K562 (cell line): ENCODE results near the gene OGT. TPM values are rescaled to one million over a fixed set of nuclear protein-coding genes. Genes with fewer than 3 reads are reported as not detected.

Experiments
- NCOA2 ChIP-seq, 2 experiments: fragments of 450-650 bp; IDR thresholded peaks; 2 replicates each; pipeline ENCODE4 v1.6.1; 2018; ENCODE audit warnings: mild to moderate bottlenecking in 2 of 2, moderate library complexity in 1 of 2; ENCODE audit not compliant: partially characterized antibody in 2 of 2
- ZNF57 ChIP-seq: fragments of 450-650 bp; formaldehyde crosslinking; IDR thresholded peaks from 2 replicates; pipeline ENCODE4 v1.4.0; 2020; ENCODE audit warnings: mild to moderate bottlenecking, moderate library complexity
- ZNF583 ChIP-seq: fragments of 250-450 bp; sonication (Bioruptor Pico); IDR thresholded peaks from 2 replicates; pipeline ENCODE4 v1.4.0; 2020
- polyA plus RNA-seq, 8 experiments: library from polyadenylated mRNA; depleted of rRNA in 4 of 8; stranded (reverse) in 5 of 8; unstranded in 3 of 8; fragments of >200 nt; fragmentation: Nextera tagmentation in 2 of 8; fragmentation: Illumina TruSeq in 1 of 8; extraction: Ambion mirVana in 2 of 8; extraction: Trizol in 1 of 8; gene quantifications; 2 replicates each; pipeline versions ENCODE4 v1.2.1 to v1.2.3, GENCODE V29; 2011 to 2014; ENCODE audit warnings: inconsistent platforms in 1 of 8, missing spikeins in 1 of 8
- total RNA-seq, 7 experiments: library from RNA; depleted of rRNA in 6 of 7; stranded (reverse); fragments of >200 nt in 6 of 7; fragmentation: Illumina TruSeq in 2 of 7; extraction: Trizol in 2 of 7; gene quantifications; 2 replicates each; pipeline versions ENCODE4 v1.2.1 to v1.2.3, GENCODE V29; 2011 to 2021; ENCODE audit warnings: low replicate concordance in 1 of 7
- TF ChIP-seq, protein P1 (sequence below): fragments of 200-800 bp; sonication (Bioruptor generic); IDR thresholded peaks from 2 replicates; pipeline ENCODE4 v1.6.1; 2016; ENCODE audit warnings: missing genetic modification characterization, missing compliant biosample characterization
- TF ChIP-seq, protein P2 (sequence below): sonication (generic); formaldehyde crosslinking; IDR thresholded peaks from 2 replicates; pipeline ENCODE4 v1.4.0; 2020; ENCODE audit warnings: mild to moderate bottlenecking, missing genetic modification reagents

The OGT gene
- total and polyA plus RNA-seq, 9 of the 15 experiments (the other 6 are each of a cell fraction or from before 2014, with no cell fraction given), result 38.9 to 347 (median 117) TPM

- TF ChIP-seq, protein P1, sequence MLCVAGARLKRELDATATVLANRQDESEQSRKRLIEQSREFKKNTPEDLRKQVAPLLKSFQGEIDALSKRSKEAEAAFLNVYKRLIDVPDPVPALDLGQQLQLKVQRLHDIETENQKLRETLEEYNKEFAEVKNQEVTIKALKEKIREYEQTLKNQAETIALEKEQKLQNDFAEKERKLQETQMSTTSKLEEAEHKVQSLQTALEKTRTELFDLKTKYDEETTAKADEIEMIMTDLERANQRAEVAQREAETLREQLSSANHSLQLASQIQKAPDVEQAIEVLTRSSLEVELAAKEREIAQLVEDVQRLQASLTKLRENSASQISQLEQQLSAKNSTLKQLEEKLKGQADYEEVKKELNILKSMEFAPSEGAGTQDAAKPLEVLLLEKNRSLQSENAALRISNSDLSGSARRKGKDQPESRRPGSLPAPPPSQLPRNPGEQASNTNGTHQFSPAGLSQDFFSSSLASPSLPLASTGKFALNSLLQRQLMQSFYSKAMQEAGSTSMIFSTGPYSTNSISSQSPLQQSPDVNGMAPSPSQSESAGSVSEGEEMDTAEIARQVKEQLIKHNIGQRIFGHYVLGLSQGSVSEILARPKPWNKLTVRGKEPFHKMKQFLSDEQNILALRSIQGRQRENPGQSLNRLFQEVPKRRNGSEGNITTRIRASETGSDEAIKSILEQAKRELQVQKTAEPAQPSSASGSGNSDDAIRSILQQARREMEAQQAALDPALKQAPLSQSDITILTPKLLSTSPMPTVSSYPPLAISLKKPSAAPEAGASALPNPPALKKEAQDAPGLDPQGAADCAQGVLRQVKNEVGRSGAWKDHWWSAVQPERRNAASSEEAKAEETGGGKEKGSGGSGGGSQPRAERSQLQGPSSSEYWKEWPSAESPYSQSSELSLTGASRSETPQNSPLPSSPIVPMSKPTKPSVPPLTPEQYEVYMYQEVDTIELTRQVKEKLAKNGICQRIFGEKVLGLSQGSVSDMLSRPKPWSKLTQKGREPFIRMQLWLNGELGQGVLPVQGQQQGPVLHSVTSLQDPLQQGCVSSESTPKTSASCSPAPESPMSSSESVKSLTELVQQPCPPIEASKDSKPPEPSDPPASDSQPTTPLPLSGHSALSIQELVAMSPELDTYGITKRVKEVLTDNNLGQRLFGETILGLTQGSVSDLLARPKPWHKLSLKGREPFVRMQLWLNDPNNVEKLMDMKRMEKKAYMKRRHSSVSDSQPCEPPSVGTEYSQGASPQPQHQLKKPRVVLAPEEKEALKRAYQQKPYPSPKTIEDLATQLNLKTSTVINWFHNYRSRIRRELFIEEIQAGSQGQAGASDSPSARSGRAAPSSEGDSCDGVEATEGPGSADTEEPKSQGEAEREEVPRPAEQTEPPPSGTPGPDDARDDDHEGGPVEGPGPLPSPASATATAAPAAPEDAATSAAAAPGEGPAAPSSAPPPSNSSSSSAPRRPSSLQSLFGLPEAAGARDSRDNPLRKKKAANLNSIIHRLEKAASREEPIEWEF (CRISPR knock-in tag), result no peak
- TF ChIP-seq ZNF57 (CRISPR knock-in tag), result no peak
- TF ChIP-seq, protein P2, sequence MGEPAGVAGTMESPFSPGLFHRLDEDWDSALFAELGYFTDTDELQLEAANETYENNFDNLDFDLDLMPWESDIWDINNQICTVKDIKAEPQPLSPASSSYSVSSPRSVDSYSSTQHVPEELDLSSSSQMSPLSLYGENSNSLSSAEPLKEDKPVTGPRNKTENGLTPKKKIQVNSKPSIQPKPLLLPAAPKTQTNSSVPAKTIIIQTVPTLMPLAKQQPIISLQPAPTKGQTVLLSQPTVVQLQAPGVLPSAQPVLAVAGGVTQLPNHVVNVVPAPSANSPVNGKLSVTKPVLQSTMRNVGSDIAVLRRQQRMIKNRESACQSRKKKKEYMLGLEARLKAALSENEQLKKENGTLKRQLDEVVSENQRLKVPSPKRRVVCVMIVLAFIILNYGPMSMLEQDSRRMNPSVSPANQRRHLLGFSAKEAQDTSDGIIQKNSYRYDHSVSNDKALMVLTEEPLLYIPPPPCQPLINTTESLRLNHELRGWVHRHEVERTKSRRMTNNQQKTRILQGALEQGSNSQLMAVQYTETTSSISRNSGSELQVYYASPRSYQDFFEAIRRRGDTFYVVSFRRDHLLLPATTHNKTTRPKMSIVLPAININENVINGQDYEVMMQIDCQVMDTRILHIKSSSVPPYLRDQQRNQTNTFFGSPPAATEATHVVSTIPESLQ (CRISPR knock-in tag), result no peak
- no peak for TF ChIP-seq ZNF583
- TF ChIP-seq NCOA2 (IDR thresholded peaks at IDR 0.05; ENCODE audit: partially characterized antibody in 2 of 2), result no peak
Measured at GRCh38 chrX:71607488-71607887, 74.6 kb downstream of the OGT start (continued).
